ENCODE results near the gene ZMIZ2.

The ZMIZ2 gene

GRCh38 chr7:44798649-44799305, 50.1 kb downstream of the ZMIZ2 start:
- ChIA-PET POLR2A (interaction anchor here (0.6 to 3.0 kb wide), 9 partner anchors 21 to 225 kb away, joined by 3 to 16 read pairs (median 5); partner anchors contain the start of genes CCM2, DDX56, H2AZ2 and OGDH), CTCF (interaction anchor here (0.6 to 1.5 kb wide), 8 partner anchors 22 to 337 kb away, joined by 3 to 11 read pairs (median 6); partner anchors contain the start of gene H2AZ2)
- H3K4me1 ChIP-seq (ENCODE audit: control insufficient read depth, insufficient read depth, low read length) = 0 out of 2 replicates have a peak, but pooled peaks cover 4% of the 10 kb centered on the region
- H3K36me3 ChIP-seq (ENCODE audit: control insufficient read depth in 2 of 2, insufficient read depth in 1 of 2, low read length in 2 of 2) = peaks cover 47 to 63% of the 10 kb centered on the region in 2 experiments
- no peak overlapping the region for H3K27ac ChIP-seq (ENCODE audit: extremely low read depth, low read depth, low read length)
- H3K9me3 ChIP-seq (ENCODE audit: control insufficient read depth, insufficient read depth, low read depth, low read length) = no peaks in the 10 kb centered on the region
- H3K4me3 ChIP-seq (ENCODE audit: low read depth, low read length) = peak overlapping the region; percentile 87
- TF ChIP-seq ZNF157 (tag by site-specific recombination; IDR thresholded peaks at IDR 0.05) (no peak), FEZF1 (tag by site-specific recombination; IDR thresholded peaks at IDR 0.05) (0 out of 2 replicates have a peak, but pooled peaks have one; percentile 16)
- TF ChIP-seq, protein P1, sequence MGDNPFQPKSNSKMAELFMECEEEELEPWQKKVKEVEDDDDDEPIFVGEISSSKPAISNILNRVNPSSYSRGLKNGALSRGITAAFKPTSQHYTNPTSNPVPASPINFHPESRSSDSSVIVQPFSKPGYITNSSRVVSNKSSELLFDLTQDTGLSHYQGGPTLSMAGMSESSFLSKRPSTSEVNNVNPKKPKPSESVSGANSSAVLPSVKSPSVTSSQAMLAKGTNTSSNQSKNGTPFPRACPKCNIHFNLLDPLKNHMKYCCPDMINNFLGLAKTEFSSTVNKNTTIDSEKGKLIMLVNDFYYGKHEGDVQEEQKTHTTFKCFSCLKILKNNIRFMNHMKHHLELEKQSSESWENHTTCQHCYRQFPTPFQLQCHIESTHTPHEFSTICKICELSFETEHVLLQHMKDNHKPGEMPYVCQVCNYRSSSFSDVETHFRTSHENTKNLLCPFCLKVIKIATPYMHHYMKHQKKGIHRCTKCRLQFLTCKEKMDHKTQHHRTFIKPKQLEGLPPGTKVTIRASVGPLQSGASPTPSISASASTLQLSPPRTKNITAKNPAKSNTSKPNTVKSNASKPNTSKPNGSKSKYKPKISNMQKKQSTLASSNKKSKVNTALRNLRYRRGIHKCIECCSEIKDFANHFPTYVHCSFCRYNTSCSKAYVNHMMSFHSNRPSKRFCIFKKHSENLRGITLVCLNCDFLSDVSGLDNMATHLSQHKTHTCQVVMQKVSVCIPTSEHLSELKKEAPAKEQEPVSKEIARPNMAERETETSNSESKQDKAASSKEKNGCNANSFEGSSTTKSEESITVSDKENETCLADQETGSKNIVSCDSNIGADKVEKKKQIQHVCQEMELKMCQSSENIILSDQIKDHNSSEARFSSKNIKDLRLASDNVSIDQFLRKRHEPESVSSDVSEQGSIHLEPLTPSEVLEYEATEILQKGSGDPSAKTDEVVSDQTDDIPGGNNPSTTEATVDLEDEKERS (tag by site-specific recombination; IDR thresholded peaks at IDR 0.05) = no peak

DNA sequence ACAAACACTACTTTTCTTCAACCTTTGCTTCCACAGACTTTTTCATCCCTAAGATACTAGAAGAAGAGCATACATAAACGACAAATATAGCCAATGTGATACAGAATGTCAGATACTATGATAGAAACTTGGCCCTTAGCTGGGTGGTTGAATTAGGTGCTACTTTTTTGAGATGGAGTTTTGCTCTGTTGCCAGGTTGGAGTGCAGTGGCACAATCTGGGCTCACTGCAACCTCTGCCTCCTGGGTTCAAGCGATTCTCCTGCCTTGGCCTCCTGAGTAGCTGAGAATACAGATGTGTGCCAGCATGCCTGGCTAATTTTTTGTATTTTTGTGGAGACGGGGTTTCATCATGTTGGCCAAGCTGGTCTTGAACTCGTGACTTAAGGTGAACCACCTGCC, 51.3 kb downstream of the ZMIZ2 start:
- no peaks in the 10 kb centered on the region for H3K9me3 ChIP-seq (ENCODE audit: control insufficient read depth, insufficient read depth, low read depth, low read length)
- no peak overlapping the region for H3K4me3 ChIP-seq (ENCODE audit: low read depth, low read length)
- 0 out of 2 replicates have a peak, but pooled peaks cover 4% of the 10 kb centered on the region for H3K4me1 ChIP-seq (ENCODE audit: control insufficient read depth, insufficient read depth, low read length)
- ChIA-PET CTCF (no interaction called here), POLR2A (interaction anchor here (0.6 kb wide), 1 partner anchor 86 kb away, joined by 5 read pairs; no protein-coding TSS in a partner anchor)
- no peak for TF ChIP-seq ZNF426 (tag by site-specific recombination; IDR thresholded peaks at IDR 0.05)
- no peak for TF ChIP-seq SETDB1 (IDR thresholded peaks at IDR 0.05; ENCODE audit: insufficient read length, low read length)
- TF ChIP-seq ZBTB20 (tag by site-specific recombination; IDR thresholded peaks at IDR 0.05) = no peak
- TF ChIP-seq, protein P2, sequence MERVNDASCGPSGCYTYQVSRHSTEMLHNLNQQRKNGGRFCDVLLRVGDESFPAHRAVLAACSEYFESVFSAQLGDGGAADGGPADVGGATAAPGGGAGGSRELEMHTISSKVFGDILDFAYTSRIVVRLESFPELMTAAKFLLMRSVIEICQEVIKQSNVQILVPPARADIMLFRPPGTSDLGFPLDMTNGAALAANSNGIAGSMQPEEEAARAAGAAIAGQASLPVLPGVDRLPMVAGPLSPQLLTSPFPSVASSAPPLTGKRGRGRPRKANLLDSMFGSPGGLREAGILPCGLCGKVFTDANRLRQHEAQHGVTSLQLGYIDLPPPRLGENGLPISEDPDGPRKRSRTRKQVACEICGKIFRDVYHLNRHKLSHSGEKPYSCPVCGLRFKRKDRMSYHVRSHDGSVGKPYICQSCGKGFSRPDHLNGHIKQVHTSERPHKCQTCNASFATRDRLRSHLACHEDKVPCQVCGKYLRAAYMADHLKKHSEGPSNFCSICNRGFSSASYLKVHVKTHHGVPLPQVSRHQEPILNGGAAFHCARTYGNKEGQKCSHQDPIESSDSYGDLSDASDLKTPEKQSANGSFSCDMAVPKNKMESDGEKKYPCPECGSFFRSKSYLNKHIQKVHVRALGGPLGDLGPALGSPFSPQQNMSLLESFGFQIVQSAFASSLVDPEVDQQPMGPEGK (tag by site-specific recombination; IDR thresholded peaks at IDR 0.05) = no peak
- TF ChIP-seq ZNF354C (tag by site-specific recombination; IDR thresholded peaks at IDR 0.05; ENCODE audit: borderline replicate concordance, low read depth) = no peak
- no peak for TF ChIP-seq TCF7L2 (IDR thresholded peaks at IDR 0.05; ENCODE audit: borderline replicate concordance, low read depth, low read length)
- TF ChIP-seq ZNF48 (tag by site-specific recombination; IDR thresholded peaks at IDR 0.05) = no peak
- no peak for TF ChIP-seq ZNF341 (tag by site-specific recombination; IDR thresholded peaks at IDR 0.05; ENCODE audit: low read depth)
- TF ChIP-seq ZNF16 (tag by site-specific recombination; IDR thresholded peaks at IDR 0.05; ENCODE audit: low read depth) = no peak
- TF ChIP-seq, protein P3, sequence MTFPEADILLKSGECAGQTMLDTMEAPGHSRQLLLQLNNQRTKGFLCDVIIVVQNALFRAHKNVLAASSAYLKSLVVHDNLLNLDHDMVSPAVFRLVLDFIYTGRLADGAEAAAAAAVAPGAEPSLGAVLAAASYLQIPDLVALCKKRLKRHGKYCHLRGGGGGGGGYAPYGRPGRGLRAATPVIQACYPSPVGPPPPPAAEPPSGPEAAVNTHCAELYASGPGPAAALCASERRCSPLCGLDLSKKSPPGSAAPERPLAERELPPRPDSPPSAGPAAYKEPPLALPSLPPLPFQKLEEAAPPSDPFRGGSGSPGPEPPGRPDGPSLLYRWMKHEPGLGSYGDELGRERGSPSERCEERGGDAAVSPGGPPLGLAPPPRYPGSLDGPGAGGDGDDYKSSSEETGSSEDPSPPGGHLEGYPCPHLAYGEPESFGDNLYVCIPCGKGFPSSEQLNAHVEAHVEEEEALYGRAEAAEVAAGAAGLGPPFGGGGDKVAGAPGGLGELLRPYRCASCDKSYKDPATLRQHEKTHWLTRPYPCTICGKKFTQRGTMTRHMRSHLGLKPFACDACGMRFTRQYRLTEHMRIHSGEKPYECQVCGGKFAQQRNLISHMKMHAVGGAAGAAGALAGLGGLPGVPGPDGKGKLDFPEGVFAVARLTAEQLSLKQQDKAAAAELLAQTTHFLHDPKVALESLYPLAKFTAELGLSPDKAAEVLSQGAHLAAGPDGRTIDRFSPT (tag by site-specific recombination; IDR thresholded peaks at IDR 0.05) = no peak
- TF ChIP-seq ZNF202 (tag by site-specific recombination; IDR thresholded peaks at IDR 0.05; ENCODE audit: borderline replicate concordance) = no peak
- no peak for TF ChIP-seq BCL11A (tag by site-specific recombination; IDR thresholded peaks at IDR 0.05; ENCODE audit: low read depth)
- TF ChIP-seq ZBTB17 (tag by site-specific recombination; IDR thresholded peaks at IDR 0.05) = no peak
- TF ChIP-seq ZNF433 (tag by site-specific recombination; IDR thresholded peaks at IDR 0.05; ENCODE audit: low read depth) = no peak
- no peak for TF ChIP-seq ZNF239 (tag by site-specific recombination; IDR thresholded peaks at IDR 0.05)
- TF ChIP-seq ZFP69B (tag by site-specific recombination; IDR thresholded peaks at IDR 0.05) = no peak
- TF ChIP-seq ZNF121 (tag by site-specific recombination; IDR thresholded peaks at IDR 0.05) = no peak
- no peak overlapping the region for H3K27ac ChIP-seq (ENCODE audit: extremely low read depth, low read depth, low read length)
- H3K36me3 ChIP-seq (ENCODE audit: control insufficient read depth in 2 of 2, insufficient read depth in 1 of 2, low read length in 2 of 2) = peaks cover 51 to 64% of the 10 kb centered on the region in 2 experiments
